Stimulated activated naive CD4-positive, alpha-beta T cell treated with Interleukin-2 at 50 U/mL for 16 hours (primary cell): Measurements from ENCODE around the gene HNRNPUL1.

Experiments
- DNase-seq: peaks from one replicate; lab custom pipeline; 2025; lab: John Stamatoyannopoulos, UW

Gene HNRNPUL1

DNA sequence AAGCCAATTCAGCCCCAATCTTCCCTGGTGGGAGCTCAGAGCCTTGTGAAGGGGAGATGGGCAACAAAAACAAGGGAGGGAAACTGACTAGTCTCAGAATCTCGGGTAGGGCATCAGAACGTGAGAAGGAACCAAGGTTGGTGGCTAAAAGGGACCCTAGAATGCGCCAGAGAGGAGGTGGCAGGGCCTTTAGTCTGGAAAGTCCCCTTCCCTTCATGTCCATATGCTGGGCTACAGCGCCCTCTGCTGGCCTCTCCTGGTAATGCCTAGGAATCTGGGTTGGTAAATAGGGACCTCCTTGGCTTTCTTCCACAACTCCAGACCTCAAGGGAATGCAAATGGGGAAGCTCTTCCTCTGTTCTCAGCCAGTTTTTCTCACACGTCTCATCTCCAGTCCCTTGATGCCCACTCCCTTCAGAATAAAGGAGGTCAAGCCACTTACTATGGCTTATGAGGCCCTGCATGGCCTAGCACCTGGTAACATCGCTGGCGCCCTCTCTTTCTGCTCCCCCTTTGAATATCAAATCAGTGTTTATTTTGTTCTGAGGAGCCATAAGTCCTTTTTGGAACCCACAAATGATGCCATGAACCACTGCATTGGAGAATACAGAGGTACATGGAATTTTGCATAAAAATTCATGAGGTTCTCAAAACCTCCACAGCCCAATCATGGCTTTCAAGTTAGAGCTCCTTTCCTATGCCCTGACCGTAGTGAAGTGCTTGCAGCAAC, 44.4 kb downstream of the HNRNPUL1 start:
- peak; percentile 88 for DNase-seq

DNA sequence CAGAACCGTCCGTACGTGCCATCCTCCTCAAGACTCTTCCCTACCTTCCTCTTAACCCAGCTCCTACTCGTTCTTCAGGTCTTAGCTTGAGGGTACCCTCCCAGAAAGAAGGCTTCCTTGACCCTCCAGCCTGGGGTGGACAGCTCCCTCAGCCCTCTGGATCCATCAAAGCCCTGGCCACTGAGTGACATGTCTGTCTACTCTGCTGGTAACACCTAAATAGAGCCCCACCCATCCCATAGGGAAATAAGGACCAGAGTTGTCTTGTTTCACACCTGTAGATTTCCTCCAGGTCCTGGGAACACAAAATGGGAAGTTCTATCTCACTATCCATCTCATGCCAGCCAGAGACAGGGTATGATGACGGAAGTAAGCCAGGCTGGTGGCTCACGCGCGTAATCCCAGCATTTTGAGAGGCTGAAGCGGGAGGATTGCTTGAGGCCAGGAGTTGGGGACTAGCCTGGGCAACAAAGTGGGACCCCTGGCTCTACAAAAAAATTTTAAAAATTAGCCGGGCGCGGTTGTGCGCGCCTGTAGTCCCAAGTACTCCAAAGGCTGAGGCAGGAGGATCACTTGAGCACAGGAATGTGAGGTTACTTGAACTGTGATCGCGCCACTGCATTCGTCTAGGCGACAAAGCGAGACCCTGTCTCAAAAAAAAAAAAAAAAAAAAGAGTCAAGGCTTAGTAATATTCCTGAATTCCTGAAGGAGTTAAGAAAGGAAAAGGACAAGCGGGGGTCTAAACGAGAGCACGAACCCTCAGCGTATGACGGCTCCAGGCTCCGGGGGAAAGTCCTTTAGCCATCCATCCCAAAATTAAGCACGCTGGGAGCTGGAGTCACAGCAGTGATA, 45.2 kb downstream of the HNRNPUL1 start:
- no peak for DNase-seq

- peak; percentile 83 for DNase-seq
Measured at GRCh38 chr19:41310033-41310831, 46.1 kb downstream of the HNRNPUL1 start, which contains the start of gene CCDC97. TSS of gene CCDC97 (plus strand) at chr19:41310172. CDS start at chr19:41310311, 139 bp downstream.

GRCh38 chr19:41311072-41311471, 46.9 kb downstream of the HNRNPUL1 start:
- no peak for DNase-seq

GRCh38 chr19:41311613-41312012, 47.4 kb downstream of the HNRNPUL1 start:
- no peak for DNase-seq

DNA sequence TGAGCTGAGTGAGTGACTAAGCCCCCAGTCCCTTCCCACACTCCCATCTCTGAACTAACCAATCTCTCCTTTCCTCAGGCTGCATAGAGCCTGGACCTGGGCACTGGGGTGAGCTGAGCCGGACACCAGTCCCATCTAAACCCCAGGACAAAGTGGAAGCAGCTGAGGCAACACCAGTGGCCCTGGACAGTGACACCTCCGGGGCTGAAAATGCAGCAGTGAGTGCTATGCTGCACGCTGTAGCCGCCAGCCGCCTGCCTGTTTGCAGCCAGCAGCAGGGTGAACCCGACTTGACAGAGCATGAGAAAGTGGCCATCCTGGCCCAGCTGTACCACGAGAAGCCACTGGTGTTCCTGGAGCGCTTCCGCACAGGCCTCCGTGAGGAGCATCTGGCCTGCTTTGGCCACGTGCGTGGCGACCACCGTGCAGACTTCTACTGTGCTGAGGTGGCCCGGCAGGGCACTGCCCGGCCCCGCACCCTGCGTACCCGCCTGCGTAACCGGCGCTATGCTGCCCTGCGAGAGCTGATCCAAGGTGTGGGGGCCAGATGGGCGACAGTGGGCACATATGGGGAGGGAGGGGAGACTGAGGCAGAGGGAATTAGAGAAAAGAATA, 52.2 kb downstream of the HNRNPUL1 start:
- no peak for DNase-seq

DNA sequence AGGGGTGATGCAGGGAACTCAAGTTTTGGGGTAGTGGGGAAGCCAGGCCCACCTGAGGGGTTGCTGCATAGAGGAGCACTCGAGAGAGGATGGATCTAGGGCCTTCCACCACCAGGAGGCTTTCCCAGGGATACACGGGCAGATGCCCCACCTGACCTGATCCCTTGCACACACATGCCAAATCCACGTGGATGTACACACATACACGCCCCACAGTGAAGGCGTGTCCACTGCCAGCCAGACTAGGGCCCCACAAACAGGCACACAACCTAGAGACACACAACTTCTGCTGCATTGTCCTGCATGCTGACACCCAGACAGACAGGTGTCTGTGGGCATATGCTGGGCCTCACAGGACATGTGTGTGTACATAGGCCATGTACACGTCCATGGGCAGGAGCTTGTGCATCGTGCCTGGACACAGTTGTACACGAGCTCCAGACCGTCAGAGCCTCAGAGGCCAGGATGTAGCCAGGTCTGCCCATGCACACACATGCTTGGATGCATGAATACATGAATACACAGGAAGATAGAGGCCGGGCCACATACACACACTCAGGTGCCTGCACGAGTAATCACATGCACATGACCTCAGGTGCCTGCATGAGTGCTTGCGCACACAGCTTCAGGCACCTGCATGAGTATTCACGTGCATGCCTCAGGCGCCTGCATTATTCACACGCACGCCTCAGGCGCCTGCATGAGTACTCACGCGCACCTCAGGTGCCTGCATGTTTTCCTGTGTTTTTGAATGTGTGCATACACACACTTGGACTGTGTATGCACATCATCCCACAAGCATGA, 54.7 kb downstream of the HNRNPUL1 start:
- DNase-seq = no peak

DNA sequence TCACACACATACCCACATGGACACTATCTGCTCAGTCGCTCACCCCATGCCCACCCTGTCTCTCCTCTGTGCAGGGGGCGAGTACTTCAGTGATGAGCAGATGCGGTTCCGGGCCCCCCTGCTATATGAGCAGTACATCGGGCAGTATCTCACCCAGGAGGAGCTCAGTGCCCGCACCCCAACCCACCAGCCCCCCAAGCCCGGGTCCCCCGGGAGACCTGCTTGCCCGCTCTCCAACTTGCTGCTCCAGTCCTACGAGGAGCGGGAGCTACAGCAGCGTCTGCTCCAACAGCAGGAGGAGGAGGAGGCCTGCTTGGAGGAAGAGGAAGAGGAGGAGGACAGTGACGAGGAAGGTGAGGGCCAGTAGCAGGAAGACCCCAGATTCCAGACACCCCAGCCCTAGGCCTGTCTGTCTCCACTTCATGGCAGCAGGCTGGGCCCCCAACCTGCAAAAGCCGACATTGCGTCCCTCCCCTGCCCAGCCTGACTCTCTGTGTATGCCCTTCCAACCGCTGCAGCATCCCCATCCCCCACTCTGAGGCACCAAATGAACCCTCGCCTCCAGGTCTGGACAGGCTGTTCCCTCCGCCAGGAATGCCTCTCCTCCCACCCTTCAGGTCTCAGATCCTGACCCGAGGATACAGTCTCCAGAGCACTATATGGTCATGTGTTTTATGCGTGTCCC, 55.5 kb downstream of the HNRNPUL1 start:
- DNase-seq = no peak

GRCh38 chr19:41320185-41320518, 56.0 kb downstream of the HNRNPUL1 start:
- DNase-seq = no peak

DNA sequence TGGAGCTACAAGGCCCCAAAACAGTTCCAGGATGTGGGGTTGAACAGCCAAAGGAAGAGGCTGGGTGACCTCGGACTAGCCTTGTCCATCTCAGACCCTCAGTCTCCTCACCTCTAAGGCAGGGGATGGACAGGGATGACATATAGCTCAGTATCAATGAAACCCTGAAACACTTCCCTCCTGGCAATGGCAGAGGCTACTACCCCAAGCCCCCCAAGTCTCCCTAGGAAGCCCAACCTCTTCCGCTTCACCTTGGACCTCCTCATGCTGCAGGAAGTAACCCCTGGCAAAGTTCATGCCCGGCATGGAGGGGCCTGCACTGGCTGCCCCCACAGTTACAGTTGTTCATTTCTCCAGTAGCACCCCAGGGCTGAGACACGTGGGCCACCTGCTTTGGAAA, 56.4 kb downstream of the HNRNPUL1 start:
- DNase-seq = no peak

DNA sequence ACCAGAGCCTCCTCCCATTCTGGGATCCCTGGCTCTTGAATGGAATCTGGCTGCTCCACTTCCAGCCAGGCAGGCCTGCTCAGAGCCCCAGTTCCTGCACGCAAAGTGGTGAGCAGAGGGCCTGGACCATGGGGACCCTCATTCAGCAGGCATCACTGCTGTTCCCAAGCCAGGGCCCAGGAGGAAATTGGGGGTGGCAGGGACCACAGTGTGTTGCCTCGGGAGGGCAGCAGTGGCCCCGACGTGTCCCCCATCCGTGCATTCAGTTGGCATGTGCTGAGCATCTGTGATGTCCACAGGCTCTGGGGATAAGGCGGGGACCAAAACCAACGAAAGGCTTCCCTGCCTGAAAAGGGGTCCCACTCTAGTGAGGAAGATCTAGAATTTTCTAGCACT, 57.0 kb downstream of the HNRNPUL1 start:
- no peak for DNase-seq

- DNase-seq = no peak
Measured at GRCh38 chr19:41321600-41322270, 57.6 kb downstream of the HNRNPUL1 start.

DNA sequence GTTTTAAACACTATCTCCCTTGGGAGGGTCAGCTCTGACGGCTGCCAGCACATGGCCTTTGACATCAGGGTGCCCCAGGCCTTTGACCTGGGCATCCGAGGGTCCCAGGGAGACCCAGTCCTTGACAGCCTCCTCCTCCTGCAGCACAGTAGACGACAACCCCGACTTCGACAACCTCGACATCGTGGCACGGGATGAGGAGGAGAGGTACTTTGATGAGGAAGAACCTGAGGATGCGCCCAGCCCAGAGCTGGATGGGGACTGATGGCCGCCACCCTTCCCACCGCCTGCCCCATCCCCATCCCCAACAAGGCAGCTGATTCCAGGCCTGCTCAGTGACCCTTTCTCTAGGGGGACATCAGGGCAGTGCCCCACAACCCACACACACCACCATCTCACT, 58.3 kb downstream of the HNRNPUL1 start:
- DNase-seq = no peak

DNA sequence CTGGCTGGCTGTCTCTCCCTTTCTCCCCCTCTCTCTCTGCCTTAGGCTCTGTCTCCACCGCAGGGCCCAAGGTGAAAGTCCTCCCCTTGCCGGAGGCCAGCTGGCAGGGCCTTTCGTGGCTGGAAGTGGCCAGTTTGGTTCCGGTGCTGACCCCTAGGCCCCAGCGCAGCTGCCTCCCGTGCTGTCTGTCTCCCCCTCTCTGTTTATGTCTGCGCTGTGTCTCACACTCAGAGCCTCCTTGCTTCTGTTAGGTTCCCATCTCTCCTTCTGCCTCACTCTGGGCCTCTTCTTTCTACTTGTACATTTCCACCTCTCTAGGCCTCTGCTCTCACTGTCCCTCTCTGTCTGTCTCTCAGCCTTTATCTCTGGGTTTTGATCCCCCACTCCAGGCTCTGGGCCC, 58.9 kb downstream of the HNRNPUL1 start:
- DNase-seq = no peak

DNA sequence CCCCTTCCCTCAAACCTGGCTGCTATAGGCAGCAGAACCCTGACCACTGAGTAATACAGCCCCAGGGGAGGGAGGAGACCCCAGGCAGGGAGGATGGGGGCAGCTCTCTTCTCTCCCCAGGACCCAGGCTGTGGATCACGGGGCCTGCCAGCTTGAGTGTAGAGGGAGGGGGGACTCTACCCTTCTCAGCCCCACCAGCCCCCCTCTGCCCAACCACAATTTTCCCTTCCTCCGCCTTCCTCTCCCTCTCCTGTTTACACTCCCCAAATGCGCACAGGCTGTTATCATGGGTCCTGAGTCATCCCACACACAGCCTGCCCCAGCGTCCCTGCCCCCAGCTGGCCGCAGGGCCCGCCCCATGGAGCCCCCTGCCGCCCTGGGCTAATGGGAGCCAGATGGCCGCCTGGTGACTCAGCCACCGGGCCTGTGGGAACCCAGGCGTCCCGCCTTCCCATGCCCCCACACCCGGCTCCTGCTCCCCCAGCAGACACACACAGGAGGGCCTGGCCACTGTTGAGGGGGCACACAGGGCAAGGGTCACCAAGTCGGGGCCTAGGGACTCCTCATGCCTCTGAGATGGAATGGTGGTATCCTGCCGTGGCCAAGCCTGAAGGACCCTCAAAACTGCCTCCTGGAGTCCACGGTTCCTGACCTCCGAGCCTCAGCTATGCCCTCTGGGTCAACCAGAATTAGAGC, 59.4 kb downstream of the HNRNPUL1 start:
- no peak for DNase-seq

DNA sequence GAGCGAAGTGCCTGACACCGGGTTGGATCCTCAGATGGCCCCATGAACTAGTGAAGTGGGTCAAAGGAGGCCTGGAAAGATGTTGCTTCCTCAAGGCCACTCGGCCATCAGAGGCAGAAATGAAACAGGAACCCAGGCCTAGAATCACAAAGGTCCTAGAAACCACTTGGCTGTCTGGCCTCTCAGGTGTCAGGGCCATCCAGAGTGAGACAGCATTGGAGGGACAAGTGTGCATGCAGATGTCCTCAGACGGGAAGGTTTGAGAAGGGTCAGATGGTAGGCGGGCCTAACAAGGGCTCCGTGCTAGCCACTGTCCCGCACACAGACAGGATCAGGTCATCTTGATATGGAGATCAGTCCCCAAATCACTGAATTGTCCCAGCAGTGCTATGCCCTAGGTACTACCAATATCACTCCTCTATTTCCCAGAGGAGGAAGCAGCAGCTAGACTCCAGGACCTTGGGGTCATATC, 60.1 kb downstream of the HNRNPUL1 start:
- no peak for DNase-seq

DNA sequence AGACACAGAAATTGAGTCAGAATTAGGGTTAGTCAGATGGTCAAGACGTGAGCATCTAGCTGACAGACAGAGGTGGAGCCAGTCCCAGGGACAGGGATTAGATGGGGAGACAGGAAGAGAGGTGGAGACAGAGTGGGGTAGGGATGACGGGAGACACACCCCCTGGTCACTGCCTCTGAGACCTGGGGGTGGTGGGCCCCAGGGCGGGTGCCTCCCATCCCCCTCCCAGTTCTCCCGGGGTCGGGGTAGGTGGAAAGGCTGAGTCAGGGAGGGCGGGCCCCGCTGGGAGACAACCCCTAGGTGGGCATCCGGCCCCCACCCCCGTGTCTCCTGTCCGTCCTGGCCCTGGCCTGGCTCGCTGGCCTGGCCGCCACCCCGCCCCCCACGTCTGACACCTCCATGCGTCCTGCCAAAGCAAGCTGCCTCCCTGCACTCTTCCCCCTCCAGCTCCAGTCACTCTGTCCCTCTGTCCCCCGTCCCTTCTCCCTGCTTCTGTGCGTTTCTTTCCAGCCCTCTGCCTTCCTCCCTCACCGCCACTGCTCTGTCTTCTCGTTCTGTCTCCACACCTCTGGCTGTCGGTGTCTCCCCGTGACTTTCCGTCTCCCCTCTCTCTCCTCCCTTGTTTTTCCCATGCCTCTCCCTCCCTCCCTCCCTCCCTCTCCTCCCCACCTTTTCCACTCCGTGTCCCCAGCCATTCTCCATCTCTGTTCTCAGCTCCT, 60.9 kb downstream of the HNRNPUL1 start:
- no peak for DNase-seq

- DNase-seq = no peak
Measured at GRCh38 chr19:41325640-41325946, 61.4 kb downstream of the HNRNPUL1 start.
